CD4-positive, alpha-beta T cell treated with Interleukin-6 at 100 ng/mL for 8 hours (primary cell): ENCODE data around the gene SRPK1.

Experiments
- DNase-seq: peaks from one replicate; pipeline ENCODE4 v3.0.0-alpha.2; 2020; ENCODE audit warnings: mixed read lengths, low spot score

Gene SRPK1

GRCh38 chr6:35898003-35898402 is 22.9 kb downstream of the SRPK1 start:
- no peak for DNase-seq

GRCh38 chr6:35897486-35897885 is 23.4 kb downstream of the SRPK1 start:
- DNase-seq, result no peak

GRCh38 chr6:35897036-35897435 is 23.9 kb downstream of the SRPK1 start:
- no peak for DNase-seq

GRCh38 chr6:35896228-35896627 is 24.7 kb downstream of the SRPK1 start:
- no peak for DNase-seq

- no peak for DNase-seq
Observed at GRCh38 chr6:35895560-35895959, 25.3 kb downstream of the SRPK1 start.

- no peak for DNase-seq
Observed at GRCh38 chr6:35894776-35895175, 26.1 kb downstream of the SRPK1 start.

GRCh38 chr6:35893246-35893645 is 27.7 kb downstream of the SRPK1 start:
- DNase-seq, result no peak

- no peak for DNase-seq
Observed at GRCh38 chr6:35892482-35892881, 28.4 kb downstream of the SRPK1 start.

GRCh38 chr6:35879151-35879550 is 41.7 kb downstream of the SRPK1 start:
- no peak for DNase-seq

GRCh38 chr6:35876902-35877301 is 44.0 kb downstream of the SRPK1 start:
- no peak for DNase-seq

- DNase-seq, result no peak
Observed at GRCh38 chr6:35874730-35875129, 46.2 kb downstream of the SRPK1 start.

GRCh38 chr6:35859367-35859766 is 61.5 kb downstream of the SRPK1 start:
- no peak for DNase-seq

- no peak for DNase-seq
Observed at GRCh38 chr6:35857853-35858252, 63.0 kb downstream of the SRPK1 start.

GRCh38 chr6:35856250-35856649 is 64.6 kb downstream of the SRPK1 start:
- DNase-seq, result no peak

GRCh38 chr6:35852994-35853393 is 67.9 kb downstream of the SRPK1 start:
- no peak for DNase-seq

GRCh38 chr6:35850208-35850607 is 70.7 kb downstream of the SRPK1 start:
- no peak for DNase-seq

GRCh38 chr6:35844290-35844689 is 76.6 kb downstream of the SRPK1 start:
- DNase-seq, result no peak

- DNase-seq, result no peak
Observed at GRCh38 chr6:35842381-35842780, 78.5 kb downstream of the SRPK1 start.

- DNase-seq, result no peak
Observed at GRCh38 chr6:35839019-35839418, 81.9 kb downstream of the SRPK1 start.

GRCh38 chr6:35833536-35833935 is 87.4 kb downstream of the SRPK1 start:
- no peak for DNase-seq

GRCh38 chr6:35831257-35832007 is 89.5 kb downstream of the SRPK1 start:
- DNase-seq, result no peak

GRCh38 chr6:35829306-35829705 is 91.6 kb downstream of the SRPK1 start:
- DNase-seq, result no peak

- DNase-seq, result no peak
Observed at GRCh38 chr6:35824552-35825192, 96.2 kb downstream of the SRPK1 start.

- no peak for DNase-seq
Observed at GRCh38 chr6:35823601-35824000, 97.3 kb downstream of the SRPK1 start.
